SU-DHL-6 (cell line): ENCODE data around the gene GP2.

Experiments
- H2AFZ ChIP-seq: fragments of 200-600 bp; sonication (generic); 2 replicates; pipeline ENCODE4 v1.6.1; 2014; ENCODE audit warnings: low read depth, mild to moderate bottlenecking, moderate library complexity, mixed read lengths, antibody characterized with exemption, low read length; ENCODE audit not compliant: severe bottlenecking
- H3F3A ChIP-seq: fragments of 200-600 bp; shearing (Covaris generic); 2 replicates; pipeline ENCODE4 v1.6.0; 2016; ENCODE audit warnings: antibody characterized with exemption, mild to moderate bottlenecking; ENCODE audit not compliant: insufficient read depth
- H3K27ac ChIP-seq: fragments of 200-600 bp; sonication (generic); 2 replicates; pipeline ENCODE4 v1.5.1; 2016; ENCODE audit warnings: low read depth, mild to moderate bottlenecking, low read length, moderate library complexity, mixed read lengths
- H3K27me3 ChIP-seq: fragments of 200-600 bp; sonication (generic), shearing (Covaris generic); 2 replicates; pipeline ENCODE4 v1.6.0; 2014; ENCODE audit warnings: mild to moderate bottlenecking, low read length
- H3K36me3 ChIP-seq: fragments of 200-600 bp; sonication (generic); 2 replicates; pipeline ENCODE4 v1.6.1; 2014; ENCODE audit warnings: mild to moderate bottlenecking, low read length, mixed read lengths
- H3K4me2 ChIP-seq: fragments of 300-600, 200-600 bp; shearing (Covaris generic), sonication (generic); 2 replicates; pipeline ENCODE4 v1.6.0; 2014; ENCODE audit warnings: low read length, low read depth, mild to moderate bottlenecking; ENCODE audit not compliant: poor library complexity, severe bottlenecking
- H3K4me3 ChIP-seq: fragments of 200-600 bp; sonication (generic); 2 replicates; pipeline ENCODE4 v1.5.1; 2014; ENCODE audit warnings: antibody characterized with exemption, low read length, mild to moderate bottlenecking, mixed read lengths; ENCODE audit not compliant: insufficient read depth, poor library complexity, severe bottlenecking
- H3K79me2 ChIP-seq: fragments of 200-600 bp; sonication (generic); 2 replicates; pipeline ENCODE4 v1.6.1; 2014; ENCODE audit warnings: mild to moderate bottlenecking, low read length, moderate library complexity; ENCODE audit not compliant: insufficient read depth
- H3K9ac ChIP-seq: fragments of 200-600 bp; sonication (generic); 2 replicates; pipeline ENCODE4 v1.7.0; 2014; ENCODE audit warnings: mild to moderate bottlenecking, low read length
- H3K9me2 ChIP-seq: fragments of 200-600 bp; sonication (generic); replicated peaks from 2 replicates; pipeline ENCODE4 v1.6.1; 2014; ENCODE audit warnings: low read length; ENCODE audit not compliant: insufficient read depth
- H3K9me3 ChIP-seq: fragments of 200-600 bp; sonication (generic); 2 replicates; pipeline ENCODE4 v1.6.1; 2014; ENCODE audit warnings: low read length, mixed read lengths; ENCODE audit not compliant: insufficient read depth
- H4K20me1 ChIP-seq: fragments of 200-600 bp; sonication (generic); 2 replicates; pipeline ENCODE4 v1.6.1; 2014; ENCODE audit warnings: low read depth, mild to moderate bottlenecking, antibody characterized with exemption, low read length, moderate library complexity, mixed read lengths
- CTCF ChIP-seq: fragments of 200-600 bp; sonication (generic); IDR thresholded peaks from one replicate; pipeline ENCODE4 v1.5.1; 2017; ENCODE audit warnings: antibody characterized with exemption, mild to moderate bottlenecking, low read length, moderate library complexity; ENCODE audit not compliant: insufficient read depth, poor library complexity, severe bottlenecking
- EZH2phosphoT487 ChIP-seq: fragments of 200-600 bp; sonication (generic), shearing (Covaris generic); conservative IDR thresholded peaks from 2 replicates; pipeline ENCODE4 v1.6.1; 2018; ENCODE audit warnings: mild to moderate bottlenecking, antibody characterized with exemption, low read length, moderate library complexity, mixed read lengths

GP2 gene

GRCh38 chr16:20298452-20298851 lies 28.9 kb downstream of the GP2 start:
- no peak overlapping the region for H2AFZ ChIP-seq
- no peak overlapping the region for H3K9ac ChIP-seq
- H3K9me3 ChIP-seq: no peaks in the 10 kb centered on the region
- H3K9me2 ChIP-seq: no peaks in the 10 kb centered on the region
- H3K27me3 ChIP-seq: no peaks in the 10 kb centered on the region
- H3K4me2 ChIP-seq: no peak overlapping the region
- no peaks in the 10 kb centered on the region for H3K79me2 ChIP-seq
- H3F3A ChIP-seq: no peaks in the 10 kb centered on the region
- H3K36me3 ChIP-seq: no peaks in the 10 kb centered on the region
- H3K4me3 ChIP-seq: no peak overlapping the region
- H4K20me1 ChIP-seq: no peaks in the 10 kb centered on the region
- no peak overlapping the region for H3K27ac ChIP-seq
- no peak for TF ChIP-seq EZH2phosphoT487

DNA sequence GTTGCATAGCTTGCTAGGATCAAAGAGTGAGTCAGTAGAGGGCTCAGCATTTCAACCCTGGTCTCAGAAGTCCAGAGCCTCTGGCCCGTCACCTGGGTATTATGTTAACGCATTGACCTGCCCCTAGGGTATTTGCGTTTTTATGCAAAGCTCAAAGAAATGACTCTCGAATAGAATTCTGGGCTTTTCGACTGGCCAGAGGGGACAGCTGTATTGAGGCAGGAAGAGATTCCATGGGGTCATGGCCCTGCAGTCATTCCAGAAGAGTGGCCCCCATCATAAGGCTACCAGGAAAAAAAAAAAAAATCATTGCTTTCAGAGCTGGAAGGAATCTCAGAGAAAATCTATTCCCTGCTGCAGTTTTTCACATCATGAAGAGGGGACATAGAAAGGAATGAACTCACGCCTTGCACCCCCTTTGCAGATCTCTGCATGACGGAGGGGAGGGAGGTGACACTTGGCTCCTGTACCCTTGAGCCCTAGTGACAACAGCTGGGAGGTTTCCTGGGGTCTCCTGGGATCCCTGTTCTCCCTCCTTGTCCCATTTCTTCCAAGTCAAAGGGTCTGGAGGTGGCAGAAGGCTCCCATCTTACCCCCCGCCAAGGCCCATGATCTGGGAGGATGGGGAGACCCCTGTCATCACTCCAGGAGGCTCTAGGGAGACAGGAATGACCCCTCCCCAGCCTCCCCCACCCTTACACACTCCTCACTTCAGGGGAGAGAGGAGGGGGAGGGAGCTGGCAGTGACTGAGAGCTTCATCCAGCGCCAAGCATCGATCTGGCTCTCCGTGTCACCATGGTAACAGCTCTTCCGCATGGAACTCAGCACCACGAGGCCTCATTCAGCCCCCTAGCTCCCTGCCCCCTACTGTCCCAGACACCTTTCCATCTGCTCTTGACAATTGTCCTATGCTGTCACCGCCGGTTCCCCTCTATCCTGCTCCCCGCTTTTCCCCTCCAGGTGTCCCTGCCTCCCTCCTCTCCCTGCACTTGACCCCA lies 35.8 kb downstream of the GP2 start:
- Histone ChIP-seq H3K4me3 (no peak overlapping the region), H3K36me3 (no peaks in the 10 kb centered on the region), H3K79me2 (no peaks in the 10 kb centered on the region), H3K4me2 (no peak overlapping the region), H3K9me2 (no peaks in the 10 kb centered on the region), H3K27me3 (no peaks in the 10 kb centered on the region), H3K9me3 (no peaks in the 10 kb centered on the region), H2AFZ (no peak overlapping the region), H3F3A (no peaks in the 10 kb centered on the region), H3K27ac (no peak overlapping the region), H4K20me1 (no peaks in the 10 kb centered on the region), H3K9ac (no peak overlapping the region)
- TF ChIP-seq CTCF (no peak), EZH2phosphoT487 (no peak)

DNA sequence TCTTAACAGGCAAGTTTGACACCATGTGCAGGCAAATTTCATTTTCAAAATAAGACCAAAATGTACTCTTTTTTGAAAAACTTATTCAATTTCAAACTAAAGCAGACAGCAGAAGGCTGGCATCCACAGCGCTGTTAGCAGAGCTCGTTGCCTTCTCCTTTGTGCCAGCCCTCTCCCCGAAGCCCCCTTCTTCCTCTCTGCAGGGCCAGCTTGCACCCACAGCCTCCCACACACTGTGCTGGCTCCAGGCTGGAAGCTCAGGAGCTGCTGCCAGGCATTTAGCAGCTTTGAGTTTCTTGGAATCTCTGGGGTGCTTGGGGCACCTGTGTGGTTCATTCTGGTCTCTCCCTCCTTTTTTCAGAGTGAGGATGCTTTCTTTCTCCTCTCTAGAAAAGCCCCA lies 37.7 kb downstream of the GP2 start:
- TF ChIP-seq EZH2phosphoT487: no peak
- TF ChIP-seq CTCF: no peak
- Histone ChIP-seq H3K27me3 (no peaks in the 10 kb centered on the region), H3K4me3 (no peak overlapping the region), H3K9me2 (no peaks in the 10 kb centered on the region), H3K36me3 (no peaks in the 10 kb centered on the region), H3K4me2 (no peak overlapping the region), H3F3A (no peaks in the 10 kb centered on the region), H3K9ac (no peak overlapping the region), H3K79me2 (no peaks in the 10 kb centered on the region), H3K27ac (no peak overlapping the region), H4K20me1 (no peaks in the 10 kb centered on the region), H2AFZ (no peak overlapping the region), H3K9me3 (no peaks in the 10 kb centered on the region)

- H3K4me3 ChIP-seq: no peak overlapping the region
- no peak for TF ChIP-seq EZH2phosphoT487
- no peak for TF ChIP-seq CTCF
- no peaks in the 10 kb centered on the region for H4K20me1 ChIP-seq
- no peak overlapping the region for H2AFZ ChIP-seq
- no peaks in the 10 kb centered on the region for H3K9me2 ChIP-seq
- H3K79me2 ChIP-seq: no peaks in the 10 kb centered on the region
- H3K4me2 ChIP-seq: no peak overlapping the region
- no peaks in the 10 kb centered on the region for H3K9me3 ChIP-seq
- H3K9ac ChIP-seq: no peak overlapping the region
- H3K27me3 ChIP-seq: no peaks in the 10 kb centered on the region
- no peaks in the 10 kb centered on the region for H3K36me3 ChIP-seq
- H3K27ac ChIP-seq: no peak overlapping the region
- H3F3A ChIP-seq: no peaks in the 10 kb centered on the region
Observed at GRCh38 chr16:20285993-20286499, 41.3 kb downstream of the GP2 start.
